GM21528 (cell line): Measurements from ENCODE around the gene D2HGDH.
"Not testable (repeated sequence)": the region's sequence is repeated elsewhere in the genome, so short reads cannot be mapped to it uniquely, and the experiment has no call there.

ENCODE experiments used
- ATAC-seq: cut with Tn5 transposase; IDR thresholded peaks from one replicate; pipeline ENCODE4 v1.9.1; 2021; ENCODE audit warnings: mild to moderate bottlenecking, moderate library complexity; ENCODE audit not compliant: unreplicated experiment, low FRiP score

D2HGDH gene

GRCh38 chr2:241815477-241816430 is 81.3 kb downstream of the D2HGDH start:
- no peak for ATAC-seq

GRCh38 chr2:241816431-241817121 is 82.1 kb downstream of the D2HGDH start:
- ATAC-seq = no peak

- ATAC-seq = no peak
These were observed 82.8 kb downstream of the D2HGDH start for GRCh38 chr2:241817126-241817820.

- not testable (repeated sequence) for ATAC-seq
These were observed 83.4 kb downstream of the D2HGDH start for GRCh38 chr2:241817821-241818215.
